HL-60 (cell line): ENCODE data around the gene PGM5.

ENCODE experiments used
- GABPA ChIP-seq: IDR thresholded peaks from 2 replicates; pipeline ENCODE4 v1.6.1; 2012; ENCODE audit warnings: low read depth
- POLR2AphosphoS5 ChIP-seq: IDR thresholded peaks from 2 replicates; pipeline ENCODE4 v1.6.1; 2012; ENCODE audit warnings: low read depth
- SPI1 ChIP-seq: IDR thresholded peaks from 2 replicates; pipeline ENCODE4 v1.6.1; 2012; ENCODE audit warnings: low read depth, mild to moderate bottlenecking, borderline replicate concordance
- TF ChIP-seq, protein P1 (sequence below): IDR thresholded peaks from one replicate; pipeline ENCODE4 v1.5.1; 2011; ENCODE audit warnings: low read length, control low read depth, inconsistent platforms; ENCODE audit not compliant: insufficient read depth

DNA sequence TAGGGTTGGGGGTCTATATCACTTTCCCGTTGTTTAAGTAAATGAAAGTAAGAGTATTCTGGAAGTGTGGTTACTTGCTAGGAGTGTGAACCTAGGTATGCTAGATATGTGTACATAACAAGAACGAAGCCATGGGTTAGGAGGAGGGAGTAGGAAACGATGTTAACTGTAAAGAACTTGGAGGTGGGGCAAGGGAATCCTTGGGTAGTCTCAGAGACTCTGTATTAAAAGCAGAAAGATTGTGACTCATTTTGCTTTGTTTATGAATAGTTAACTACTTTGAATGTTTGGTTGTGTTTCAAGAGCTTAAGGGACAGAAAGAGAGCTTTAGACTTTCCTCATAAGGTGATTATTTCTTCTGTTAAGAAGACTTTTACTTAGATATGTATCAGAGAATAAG is 124.4 kb downstream of the PGM5 start:
- TF ChIP-seq POLR2AphosphoS5 (no peak), SPI1 (no peak), GABPA (no peak)
- TF ChIP-seq, protein P1, sequence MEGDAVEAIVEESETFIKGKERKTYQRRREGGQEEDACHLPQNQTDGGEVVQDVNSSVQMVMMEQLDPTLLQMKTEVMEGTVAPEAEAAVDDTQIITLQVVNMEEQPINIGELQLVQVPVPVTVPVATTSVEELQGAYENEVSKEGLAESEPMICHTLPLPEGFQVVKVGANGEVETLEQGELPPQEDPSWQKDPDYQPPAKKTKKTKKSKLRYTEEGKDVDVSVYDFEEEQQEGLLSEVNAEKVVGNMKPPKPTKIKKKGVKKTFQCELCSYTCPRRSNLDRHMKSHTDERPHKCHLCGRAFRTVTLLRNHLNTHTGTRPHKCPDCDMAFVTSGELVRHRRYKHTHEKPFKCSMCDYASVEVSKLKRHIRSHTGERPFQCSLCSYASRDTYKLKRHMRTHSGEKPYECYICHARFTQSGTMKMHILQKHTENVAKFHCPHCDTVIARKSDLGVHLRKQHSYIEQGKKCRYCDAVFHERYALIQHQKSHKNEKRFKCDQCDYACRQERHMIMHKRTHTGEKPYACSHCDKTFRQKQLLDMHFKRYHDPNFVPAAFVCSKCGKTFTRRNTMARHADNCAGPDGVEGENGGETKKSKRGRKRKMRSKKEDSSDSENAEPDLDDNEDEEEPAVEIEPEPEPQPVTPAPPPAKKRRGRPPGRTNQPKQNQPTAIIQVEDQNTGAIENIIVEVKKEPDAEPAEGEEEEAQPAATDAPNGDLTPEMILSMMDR = no peak
